OCI-LY1 (cell line): ENCODE data around the gene GOLGA8N.

ENCODE experiments used
- EZH2 ChIP-seq: fragments of 200-600 bp; sonication (generic), shearing (Covaris generic); IDR thresholded peaks from 2 replicates; pipeline ENCODE4 v1.8.0; 2017; ENCODE audit warnings: borderline replicate concordance, mixed run types, mild to moderate bottlenecking, antibody characterized with exemption, low read length, moderate library complexity, mixed read lengths
- TF ChIP-seq, protein P1 (sequence below): fragments of 200-600 bp; sonication (generic), shearing (Covaris generic); IDR thresholded peaks from 2 replicates; pipeline ENCODE4 v1.5.1; 2017; ENCODE audit warnings: mild to moderate bottlenecking, antibody characterized with exemption, low read length, moderate library complexity, mixed read lengths

DNA sequence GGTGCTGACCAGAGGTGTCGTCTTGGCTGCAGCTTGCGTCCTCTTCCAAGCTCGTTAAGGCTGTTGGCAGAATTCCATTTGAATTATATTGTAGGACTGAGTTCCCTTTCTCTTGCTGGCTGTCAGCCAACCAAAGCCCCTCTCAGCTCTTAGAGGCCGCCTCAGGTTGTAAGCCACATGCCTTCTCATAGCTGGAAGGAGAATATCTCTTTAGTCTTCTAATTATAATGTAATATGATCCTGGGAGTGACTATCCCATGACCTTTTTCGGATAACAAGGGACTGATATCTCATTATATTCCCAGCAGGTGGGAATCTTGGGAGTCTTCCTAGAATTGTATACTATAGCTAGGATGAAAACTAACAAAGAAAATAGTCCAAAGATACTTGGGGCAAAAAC is 53.0 kb downstream of the GOLGA8N start:
- no peak for TF ChIP-seq EZH2
- TF ChIP-seq, protein P1, sequence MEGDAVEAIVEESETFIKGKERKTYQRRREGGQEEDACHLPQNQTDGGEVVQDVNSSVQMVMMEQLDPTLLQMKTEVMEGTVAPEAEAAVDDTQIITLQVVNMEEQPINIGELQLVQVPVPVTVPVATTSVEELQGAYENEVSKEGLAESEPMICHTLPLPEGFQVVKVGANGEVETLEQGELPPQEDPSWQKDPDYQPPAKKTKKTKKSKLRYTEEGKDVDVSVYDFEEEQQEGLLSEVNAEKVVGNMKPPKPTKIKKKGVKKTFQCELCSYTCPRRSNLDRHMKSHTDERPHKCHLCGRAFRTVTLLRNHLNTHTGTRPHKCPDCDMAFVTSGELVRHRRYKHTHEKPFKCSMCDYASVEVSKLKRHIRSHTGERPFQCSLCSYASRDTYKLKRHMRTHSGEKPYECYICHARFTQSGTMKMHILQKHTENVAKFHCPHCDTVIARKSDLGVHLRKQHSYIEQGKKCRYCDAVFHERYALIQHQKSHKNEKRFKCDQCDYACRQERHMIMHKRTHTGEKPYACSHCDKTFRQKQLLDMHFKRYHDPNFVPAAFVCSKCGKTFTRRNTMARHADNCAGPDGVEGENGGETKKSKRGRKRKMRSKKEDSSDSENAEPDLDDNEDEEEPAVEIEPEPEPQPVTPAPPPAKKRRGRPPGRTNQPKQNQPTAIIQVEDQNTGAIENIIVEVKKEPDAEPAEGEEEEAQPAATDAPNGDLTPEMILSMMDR, result no peak
